Measurements from ENCODE around the gene CRMP1. TPM values are rescaled to one million over a fixed set of nuclear protein-coding genes. Genes with fewer than 3 reads are reported as not detected.

The CRMP1 gene
- total and polyA plus RNA-seq, 3 donors from 2014 or later: 5.0 to 9.4 (median 8.9) TPM

- Histone ChIP-seq H3K4me3 (no peak overlapping the region), H3K27me3 (no peaks in the 10 kb centered on the region), H3K27ac (no peak overlapping the region), H3K9me3 (no peaks in the 10 kb centered on the region), H3K4me1 (no peaks in the 10 kb centered on the region), H3K36me3 (ENCODE audit: low read depth, missing control alignments) (no peaks in the 10 kb centered on the region)
- intact Hi-C loops (cut with DNase I; ENCODE audit: low total_unique reads): no loop called here
- DNase-seq: no peak
- TF ChIP-seq CTCF (IDR thresholded peaks at IDR 0.05) (no peak), POLR2A (IDR thresholded peaks at IDR 0.05) (no peak)
- 81 to 95% methylated on average over 5 of the region's 5 CpGs for WGBS, 2 donors
Observed at GRCh38 chr4:5795580-5795979, 97.3 kb downstream of the CRMP1 start.

- no peak overlapping the region for H3K27ac ChIP-seq
- no peak overlapping the region for H3K4me3 ChIP-seq
- intact Hi-C loops (cut with DNase I; ENCODE audit: low total_unique reads): no loop called here
- H3K36me3 ChIP-seq (ENCODE audit: low read depth, missing control alignments): no peaks in the 10 kb centered on the region
- TF ChIP-seq CTCF (IDR thresholded peaks at IDR 0.05) (no peak), POLR2A (IDR thresholded peaks at IDR 0.05) (no peak)
- H3K27me3 ChIP-seq: no peaks in the 10 kb centered on the region
- H3K4me1 ChIP-seq: no peaks in the 10 kb centered on the region
- WGBS, 2 donors: 84 to 97% methylated on average over 13 of the region's 13 CpGs
- DNase-seq: no peak
- H3K9me3 ChIP-seq: no peaks in the 10 kb centered on the region
Observed at GRCh38 chr4:5793514-5793913, 99.4 kb downstream of the CRMP1 start.

- no peak for DNase-seq
- Histone ChIP-seq H3K27me3 (no peaks in the 10 kb centered on the region), H3K9me3 (no peaks in the 10 kb centered on the region), H3K36me3 (ENCODE audit: low read depth, missing control alignments) (no peaks in the 10 kb centered on the region), H3K4me1 (no peaks in the 10 kb centered on the region), H3K4me3 (no peak overlapping the region), H3K27ac (no peak overlapping the region)
- intact Hi-C loops (cut with DNase I; ENCODE audit: low total_unique reads): no loop called here
- no peak for TF ChIP-seq POLR2A (IDR thresholded peaks at IDR 0.05)
- TF ChIP-seq CTCF (IDR thresholded peaks at IDR 0.05): no peak
- WGBS, 2 donors: 87 to 93% methylated on average over 3 of the region's 3 CpGs
Observed at GRCh38 chr4:5791654-5792053, 101.2 kb downstream of the CRMP1 start.

GRCh38 chr4:5790546-5790857 lies 102.4 kb downstream of the CRMP1 start:
- Histone ChIP-seq H3K27ac (no peak overlapping the region), H3K4me1 (peaks cover 5% of the 10 kb centered on the region), H3K27me3 (no peaks in the 10 kb centered on the region), H3K4me3 (no peak overlapping the region), H3K36me3 (ENCODE audit: low read depth, missing control alignments) (no peaks in the 10 kb centered on the region), H3K9me3 (no peaks in the 10 kb centered on the region)
- 33 to 60% methylated on average over 1 of the region's 1 CpG for whole genome bisulfite sequencing, 2 donors
- intact Hi-C loops (cut with DNase I; ENCODE audit: low total_unique reads): no loop called here
- TF ChIP-seq CTCF (IDR thresholded peaks at IDR 0.05) (no peak), POLR2A (IDR thresholded peaks at IDR 0.05) (no peak)
- DNase-seq: no peak

- whole genome bisulfite sequencing, 2 donors: 75 to 93% methylated on average over 5 of the region's 5 CpGs
- Histone ChIP-seq H3K4me3 (no peak overlapping the region), H3K4me1 (peaks cover 7% of the 10 kb centered on the region), H3K27ac (no peak overlapping the region), H3K9me3 (no peaks in the 10 kb centered on the region), H3K27me3 (no peaks in the 10 kb centered on the region), H3K36me3 (ENCODE audit: low read depth, missing control alignments) (no peaks in the 10 kb centered on the region)
- no peak for DNase-seq
- TF ChIP-seq POLR2A (IDR thresholded peaks at IDR 0.05) (no peak), CTCF (IDR thresholded peaks at IDR 0.05) (no peak)
- intact Hi-C loops (cut with DNase I; ENCODE audit: low total_unique reads): no loop called here
Observed at GRCh38 chr4:5789141-5789540, 103.7 kb downstream of the CRMP1 start.
